Suprapubic skin (tissue), 4 donors: ENCODE results near the gene DHX9. TPM values are rescaled to one million over a fixed set of nuclear protein-coding genes. Genes with fewer than 3 reads are reported as not detected.
A peak's percentile ranks its signal among the peaks of the same experiment; 100 is the strongest.

Experiments used
- DNase-seq, 2 donors: peaks; one replicate each; pipeline ENCODE4 v3.0.0-alpha.2; 2019; ENCODE audit warnings: low spot score in 2 of 2
- H3K27ac ChIP-seq: fragments of 200-600 bp; sonication (generic); one replicate; pipeline ENCODE4 v1.5.1; 2019
- H3K27me3 ChIP-seq: fragments of 200-600 bp; sonication (generic); one replicate; pipeline ENCODE4 v1.5.1; 2019
- H3K36me3 ChIP-seq: fragments of 200-600 bp; sonication (generic); one replicate; pipeline ENCODE4 v1.5.1; 2019
- H3K4me1 ChIP-seq: fragments of 200-600 bp; sonication (generic); one replicate; pipeline ENCODE4 v1.5.1; 2019
- H3K4me3 ChIP-seq: fragments of 200-600 bp; sonication (generic); one replicate; pipeline ENCODE4 v1.5.1; 2019; ENCODE audit warnings: mild to moderate bottlenecking
- H3K9me3 ChIP-seq: fragments of 200-600 bp; sonication (generic); one replicate; pipeline ENCODE4 v1.5.1; 2019
- CTCF ChIP-seq, 2 donors: fragments of 200-600 bp in 1 of 2; fragments of 450-650 bp in 1 of 2; sonication (generic) in 1 of 2; IDR thresholded peaks; one replicate each; pipeline ENCODE4 v1.5.1; 2016 to 2019; ENCODE audit warnings: antibody characterized with exemption in 2 of 2, mild to moderate bottlenecking in 1 of 2, moderate library complexity in 1 of 2
- EP300 ChIP-seq: sonication (generic); formaldehyde crosslinking; IDR thresholded peaks from one replicate; pipeline ENCODE4 v1.6.1; 2017; ENCODE audit warnings: antibody characterized with exemption
- POLR2A ChIP-seq, 2 donors: fragments of 450-650 bp; IDR thresholded peaks; one replicate each; pipeline ENCODE4 v1.6.1; 2017; ENCODE audit warnings: antibody characterized with exemption in 2 of 2, mild to moderate bottlenecking in 2 of 2, moderate library complexity in 2 of 2
- POLR2AphosphoS5 ChIP-seq, 3 donors: sonication (generic); formaldehyde crosslinking; IDR thresholded peaks; one replicate each; pipeline ENCODE4 v1.6.1; 2017; ENCODE audit warnings: antibody characterized with exemption in 3 of 3
- WGBS: methylation state at CpG from one replicate; pipeline ENCODE4 v1.1.5; 2018; 5-methylcytosine and 5-hydroxymethylcytosine counted together
- total RNA-seq, 4 donors: library from RNA; depleted of rRNA; stranded (reverse); fragments of >200 nt; gene quantifications; one replicate each; pipeline ENCODE4 v1.1.0, GENCODE V29; 2016

The DHX9 gene
- total RNA-seq, 4 donors from 2014 or later = 59.9 to 94.7 (median 75.0) TPM

DNA sequence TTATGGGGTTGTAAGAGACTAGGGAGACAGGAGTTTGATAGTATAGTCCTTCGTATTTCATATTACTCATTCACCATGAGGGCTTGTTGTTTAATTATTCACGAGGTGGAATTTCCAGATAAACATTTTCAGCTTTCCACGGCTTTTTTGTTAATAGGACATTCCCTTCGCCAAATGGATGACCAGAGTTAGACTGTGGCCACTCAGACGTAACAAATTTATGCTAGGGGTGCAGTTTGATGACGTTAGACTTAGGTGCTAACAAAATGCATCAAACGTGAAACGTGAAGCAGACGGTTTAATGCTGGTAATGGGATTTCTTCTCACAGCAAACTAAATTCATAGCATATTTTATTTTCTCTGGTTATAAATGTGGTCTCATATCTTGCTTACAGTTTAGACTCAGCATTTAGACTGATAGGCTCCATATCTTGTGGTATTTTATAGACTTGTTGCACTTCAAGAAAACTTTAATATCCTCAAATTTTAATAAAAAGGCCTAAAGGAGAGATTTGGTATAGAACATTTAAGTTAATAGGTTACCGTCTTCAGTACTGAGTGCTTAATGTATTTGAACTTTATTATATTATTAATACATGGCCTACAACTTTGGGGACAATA is 2.3 kb downstream of the DHX9 start:
- no peak for DNase-seq
- Histone ChIP-seq H3K4me1 (peaks cover 32% of the 10 kb centered on the region), H3K4me3 (peak overlapping the region; percentile 79), H3K27ac (no peak overlapping the region), H3K36me3 (peaks cover 24% of the 10 kb centered on the region), H3K27me3 (no peaks in the 10 kb centered on the region), H3K9me3 (no peaks in the 10 kb centered on the region)
- TF ChIP-seq POLR2AphosphoS5 (IDR thresholded peaks at IDR 0.05) (no peak), POLR2A (IDR thresholded peaks at IDR 0.05) (no peak), EP300 (no peak), CTCF (IDR thresholded peaks at IDR 0.05) (no peak)
- 40% methylated on average over 10 of the region's 10 CpGs for WGBS

- Histone ChIP-seq H3K9me3 (no peaks in the 10 kb centered on the region), H3K27me3 (no peaks in the 10 kb centered on the region), H3K4me1 (peaks cover 32% of the 10 kb centered on the region), H3K36me3 (peaks cover 24% of the 10 kb centered on the region), H3K27ac (no peak overlapping the region), H3K4me3 (no peak overlapping the region)
- no peak for DNase-seq
- WGBS = 29% methylated on average over 4 of the region's 4 CpGs
- TF ChIP-seq EP300 = no peak
Observed at GRCh38 chr1:182842265-182842664, 3.1 kb downstream of the DHX9 start.

DNA sequence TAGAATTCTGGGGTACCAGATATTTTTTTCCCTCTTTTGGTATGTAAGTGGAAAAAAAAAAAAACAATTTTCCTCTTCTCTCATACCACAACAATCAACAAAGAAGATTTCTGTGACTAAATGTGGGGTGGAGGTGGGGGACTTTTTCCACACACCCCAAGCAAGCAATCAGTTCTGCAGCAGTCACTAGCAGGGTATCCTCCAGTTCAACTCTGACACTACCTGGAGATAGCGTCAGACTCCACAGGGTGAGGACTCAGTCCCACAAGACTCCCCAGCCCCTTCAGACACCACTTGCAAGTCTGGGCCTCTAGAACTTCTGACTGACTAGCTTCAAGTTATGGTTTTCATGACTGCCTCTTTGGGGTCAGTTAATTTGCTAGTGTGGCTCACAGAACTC is 6.2 kb downstream of the DHX9 start:
- Histone ChIP-seq H3K9me3 (no peaks in the 10 kb centered on the region), H3K4me1 (peaks cover 25% of the 10 kb centered on the region), H3K27ac (no peak overlapping the region), H3K27me3 (no peaks in the 10 kb centered on the region), H3K4me3 (no peak overlapping the region), H3K36me3 (peaks cover 51% of the 10 kb centered on the region)
- WGBS = 100% methylated on average over 1 of the region's 1 CpG
- DNase-seq = no peak
- TF ChIP-seq POLR2AphosphoS5 (IDR thresholded peaks at IDR 0.05) (no peak), POLR2A (IDR thresholded peaks at IDR 0.05) (no peak), CTCF (IDR thresholded peaks at IDR 0.05) (no peak), EP300 (no peak)

DNA sequence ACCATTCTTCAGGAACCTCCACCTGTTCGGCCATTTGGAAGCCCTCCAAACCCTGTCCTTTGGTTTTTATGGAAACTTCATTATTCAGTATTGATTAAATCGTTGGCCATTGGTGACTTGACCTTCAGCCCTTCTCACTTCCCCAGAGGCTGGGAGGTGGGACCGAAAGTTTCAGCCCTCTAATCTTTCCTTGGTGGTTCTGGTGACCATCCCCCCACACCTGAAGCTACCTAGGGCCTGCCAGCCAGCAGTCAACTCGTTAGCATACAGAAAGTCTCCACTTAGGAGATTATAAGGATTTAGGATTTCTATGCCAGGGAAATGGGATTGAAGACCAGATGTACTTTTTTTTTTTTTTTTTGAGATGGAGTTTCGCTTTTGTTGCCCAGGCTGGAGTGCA is 6.7 kb downstream of the DHX9 start:
- 88% methylated on average over 5 of the region's 5 CpGs for WGBS
- DNase-seq = no peak
- H3K9me3 ChIP-seq = no peaks in the 10 kb centered on the region
- no peak for TF ChIP-seq POLR2A (IDR thresholded peaks at IDR 0.05)
- no peak for TF ChIP-seq CTCF (IDR thresholded peaks at IDR 0.05)
- TF ChIP-seq POLR2AphosphoS5 (IDR thresholded peaks at IDR 0.05) = no peak
- TF ChIP-seq EP300 = no peak
- no peak overlapping the region for H3K4me3 ChIP-seq
- peaks cover 56% of the 10 kb centered on the region for H3K36me3 ChIP-seq
- no peaks in the 10 kb centered on the region for H3K27me3 ChIP-seq
- H3K4me1 ChIP-seq = peaks cover 19% of the 10 kb centered on the region
- H3K27ac ChIP-seq = no peak overlapping the region

DNA sequence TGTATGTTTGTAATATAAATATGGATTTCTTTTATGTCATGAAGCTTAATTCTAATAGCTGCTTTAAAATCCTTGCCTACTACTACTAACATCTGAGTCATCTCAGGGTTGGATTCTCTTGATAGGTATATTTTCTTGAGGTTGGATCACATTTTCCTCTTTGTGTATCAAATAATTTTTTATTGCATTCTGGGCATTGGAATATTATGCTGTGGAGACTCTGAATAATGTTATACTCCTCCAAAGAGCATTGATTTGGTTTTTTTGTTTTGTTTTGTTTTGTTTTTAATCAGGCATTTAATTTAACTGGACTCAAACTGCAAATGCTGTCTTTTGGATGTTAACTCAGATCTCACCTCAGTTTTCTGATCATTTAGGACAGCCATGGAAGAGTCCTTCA is 8.0 kb downstream of the DHX9 start:
- Histone ChIP-seq H3K4me1 (peaks cover 7% of the 10 kb centered on the region), H3K36me3 (peaks cover 67% of the 10 kb centered on the region)
- TF ChIP-seq POLR2A (IDR thresholded peaks at IDR 0.05) (no peak), POLR2AphosphoS5 (IDR thresholded peaks at IDR 0.05) (no peak), EP300 (no peak), CTCF (IDR thresholded peaks at IDR 0.05) (no peak)

GRCh38 chr1:182848736-182849135 is 9.6 kb downstream of the DHX9 start:
- H3K36me3 ChIP-seq = peaks cover 81% of the 10 kb centered on the region
- 92% methylated on average over 2 of the region's 2 CpGs for WGBS

More for the DNA sequence above, 8.0 kb downstream of the DHX9 start:
- Histone ChIP-seq H3K27me3 (no peaks in the 10 kb centered on the region), H3K27ac (no peak overlapping the region), H3K9me3 (no peaks in the 10 kb centered on the region), H3K4me3 (no peak overlapping the region)
- DNase-seq = no peak

More at GRCh38 chr1:182848736-182849135, 9.6 kb downstream of the DHX9 start:
- no peak overlapping the region for H3K4me3 ChIP-seq
- TF ChIP-seq CTCF (IDR thresholded peaks at IDR 0.05) (no peak), POLR2A (IDR thresholded peaks at IDR 0.05) (no peak), EP300 (no peak), POLR2AphosphoS5 (IDR thresholded peaks at IDR 0.05) (no peak)
- H3K27me3 ChIP-seq = no peaks in the 10 kb centered on the region
- no peaks in the 10 kb centered on the region for H3K9me3 ChIP-seq
- no peaks in the 10 kb centered on the region for H3K4me1 ChIP-seq
- DNase-seq = no peak
- no peak overlapping the region for H3K27ac ChIP-seq
